Kidney epithelial cell (primary cell): ENCODE data around the gene RGS13. TPM values are rescaled to one million over a fixed set of nuclear protein-coding genes. Genes with fewer than 3 reads are reported as not detected.
A peak's percentile ranks its signal among the peaks of the same experiment; 100 is the strongest.

Experiments
- DNase-seq: peaks from one replicate; pipeline ENCODE4 v3.0.0-alpha.2; 2010; ENCODE audit warnings: low read depth
- H3K27me3 ChIP-seq: 2 replicates; pipeline ENCODE4 v1.6.0; 2011; ENCODE audit warnings: low read length; ENCODE audit not compliant: control insufficient read depth, insufficient read depth
- H3K36me3 ChIP-seq: 2 replicates; pipeline ENCODE4 v1.5.1; 2011; ENCODE audit warnings: low read length; ENCODE audit not compliant: control insufficient read depth, insufficient read depth
- H3K4me3 ChIP-seq: 2 replicates; pipeline ENCODE4 v1.5.1; 2011; ENCODE audit warnings: low read depth, mild to moderate bottlenecking, control low read depth, low read length
- CTCF ChIP-seq: IDR thresholded peaks from 2 replicates; pipeline ENCODE4 v1.5.1; 2011; ENCODE audit warnings: mild to moderate bottlenecking, moderate library complexity, low read length, control low read depth, inconsistent platforms; ENCODE audit not compliant: insufficient read depth, poor library complexity, severe bottlenecking
- total RNA-seq: library from RNA; depleted of rRNA; stranded (reverse); fragments of >200 nt; gene quantifications from 2 replicates; pipeline ENCODE4 v1.2.3, GENCODE V29; 2015

RGS13 gene
- total RNA-seq, 1 donor from 2014 or later, result not detected

GRCh38 chr1:192654120-192654519 lies 18.2 kb downstream of the RGS13 start:
- no peak for DNase-seq
- no peaks in the 10 kb centered on the region for H3K27me3 ChIP-seq
- no peaks in the 10 kb centered on the region for H3K36me3 ChIP-seq
- TF ChIP-seq CTCF, result no peak
- H3K4me3 ChIP-seq, result no peak overlapping the region

- no peak for TF ChIP-seq CTCF
Observed at GRCh38 chr1:192654591-192655251, 18.8 kb downstream of the RGS13 start.

GRCh38 chr1:192657760-192658159 lies 21.8 kb downstream of the RGS13 start:
- no peak for TF ChIP-seq CTCF
- no peak overlapping the region for H3K4me3 ChIP-seq
- DNase-seq, result no peak

More at GRCh38 chr1:192654591-192655251, 18.8 kb downstream of the RGS13 start:
- no peaks in the 10 kb centered on the region for H3K36me3 ChIP-seq
- DNase-seq, result peak; percentile 26
- H3K27me3 ChIP-seq, result no peaks in the 10 kb centered on the region
- H3K4me3 ChIP-seq, result no peak overlapping the region

GRCh38 chr1:192658255-192658654 lies 22.3 kb downstream of the RGS13 start:
- H3K36me3 ChIP-seq, result no peaks in the 10 kb centered on the region
- no peak for TF ChIP-seq CTCF
- H3K4me3 ChIP-seq, result no peak overlapping the region
- no peaks in the 10 kb centered on the region for H3K27me3 ChIP-seq
- no peak for DNase-seq

More at GRCh38 chr1:192657760-192658159, 21.8 kb downstream of the RGS13 start:
- Histone ChIP-seq H3K36me3 (no peaks in the 10 kb centered on the region), H3K27me3 (no peaks in the 10 kb centered on the region)

- no peak for DNase-seq
- no peaks in the 10 kb centered on the region for H3K36me3 ChIP-seq
- H3K4me3 ChIP-seq, result no peak overlapping the region
- H3K27me3 ChIP-seq, result no peaks in the 10 kb centered on the region
- no peak for TF ChIP-seq CTCF
Observed at GRCh38 chr1:192660613-192661012, 24.7 kb downstream of the RGS13 start.
